ENCODE data around the gene ADPRS.

ADPRS gene

GRCh38 chr1:36134505-36135329 lies 46.0 kb downstream of the ADPRS start:
- no peak for DNase-seq

DNA sequence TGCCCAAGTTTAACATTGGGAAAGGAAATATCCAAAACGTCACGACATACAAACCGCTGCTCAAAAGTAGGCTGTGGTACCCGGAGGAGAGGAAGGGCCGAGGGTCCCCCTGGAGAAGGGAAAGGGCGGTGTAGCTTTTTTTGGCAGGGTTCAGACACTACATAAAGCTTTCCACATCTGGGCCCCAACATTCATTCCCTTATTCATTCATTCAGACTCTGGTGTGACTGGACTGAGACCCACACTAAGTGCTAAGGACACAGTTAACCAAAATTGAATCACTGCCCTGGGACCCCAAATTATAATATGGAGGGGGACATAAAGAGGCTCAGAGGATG lies 46.6 kb downstream of the ADPRS start:
- DNase-seq: no peak

DNA sequence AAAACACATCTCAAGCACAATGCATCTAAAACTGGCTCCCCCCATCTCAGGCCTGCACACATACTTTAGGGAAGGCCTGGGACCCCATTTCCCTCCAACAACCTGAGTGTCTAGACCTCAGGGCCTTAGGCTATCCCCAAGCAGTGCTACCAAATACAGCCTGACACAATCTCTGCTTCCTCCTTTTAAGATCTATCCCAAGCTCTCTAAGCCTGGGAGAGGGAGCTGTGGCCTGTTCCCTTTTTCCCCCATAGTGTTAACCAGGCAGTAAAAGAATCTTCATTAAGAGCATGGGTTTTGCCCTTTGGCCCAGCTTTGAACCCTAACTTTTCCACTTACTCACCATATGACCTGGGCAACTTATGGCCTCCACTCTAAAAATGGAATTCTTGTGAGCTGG lies 47.1 kb downstream of the ADPRS start:
- DNase-seq: no peak

- DNase-seq: no peak
These were observed 47.8 kb downstream of the ADPRS start for GRCh38 chr1:36136535-36136934.

GRCh38 chr1:36137226-36137625 lies 48.5 kb downstream of the ADPRS start:
- no peak for DNase-seq

DNA sequence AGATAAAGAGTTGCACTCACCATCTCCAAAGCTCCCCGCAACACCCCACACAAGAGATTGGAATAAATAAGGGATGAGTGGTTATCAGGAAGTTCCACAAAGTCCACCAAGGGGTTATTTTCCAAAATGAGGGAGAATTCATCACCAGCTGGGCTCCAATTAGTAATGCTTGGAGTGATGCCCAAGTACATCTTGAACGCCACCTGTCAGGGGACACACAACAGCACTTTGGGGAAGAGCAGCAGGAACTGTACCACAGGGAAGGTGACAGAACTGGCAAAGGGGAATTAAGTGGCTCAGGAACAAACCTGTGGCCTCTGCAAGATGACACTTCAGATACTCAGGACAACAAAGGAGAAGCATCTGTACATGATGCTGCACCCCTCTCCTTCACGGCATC lies 49.1 kb downstream of the ADPRS start:
- DNase-seq: no peak

- no peak for DNase-seq
These were observed 50.8 kb downstream of the ADPRS start for GRCh38 chr1:36139521-36139920.

DNA sequence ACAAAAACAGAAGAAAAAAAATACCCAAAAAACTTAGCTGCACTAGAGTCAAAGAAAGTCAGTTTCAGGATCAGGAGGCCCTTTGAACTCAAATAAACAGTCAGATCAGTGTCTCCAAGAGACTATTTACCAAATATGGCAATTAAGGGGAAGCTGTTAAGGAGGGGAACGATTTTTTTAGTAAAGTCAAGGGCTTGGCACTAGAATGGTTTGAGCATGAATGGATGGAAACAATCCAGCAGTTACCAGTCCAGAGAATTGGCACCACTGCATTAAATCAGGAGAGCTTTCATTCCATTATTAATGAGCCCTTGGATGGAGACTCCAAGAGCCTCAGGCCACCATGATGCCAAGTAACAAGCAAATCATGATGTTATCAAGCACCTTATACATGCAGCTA lies 53.4 kb downstream of the ADPRS start:
- no peak for DNase-seq

GRCh38 chr1:36143424-36143823 lies 54.7 kb downstream of the ADPRS start:
- no peak for DNase-seq

Measured in activated T-cell treated with anti-CD3 and anti-CD28 coated beads for 4 hours (primary cell).